GM10248 (cell line): ENCODE data around the gene MICAL3.

Experiments used
- CTCF ChIA-PET: fragments of 300-600 bp; sonication (Branson Sonifier 250); formaldehyde crosslinking; extraction: SDS; loops from one replicate; lab custom pipeline; 2021; ENCODE audit warnings: antibody characterized with exemption; lab: Yijun Ruan, JAX
- POLR2A ChIA-PET: fragments of 350-650 bp; sonication (Branson Sonifier 250); formaldehyde crosslinking; extraction: SDS; loops from one replicate; lab custom pipeline; 2020; ENCODE audit warnings: antibody characterized with exemption; lab: Yijun Ruan, JAX
- DNase-seq: peaks from one replicate; pipeline ENCODE4 v3.0.0; 2012; ENCODE audit errors: extremely low spot score
- CTCF ChIP-seq: IDR thresholded peaks from 2 replicates; pipeline ENCODE4 v1.5.1; 2012; ENCODE audit warnings: mild to moderate bottlenecking, low read depth; ENCODE audit errors: extremely low read depth, missing control alignments, control extremely low read depth

The MICAL3 gene

DNA sequence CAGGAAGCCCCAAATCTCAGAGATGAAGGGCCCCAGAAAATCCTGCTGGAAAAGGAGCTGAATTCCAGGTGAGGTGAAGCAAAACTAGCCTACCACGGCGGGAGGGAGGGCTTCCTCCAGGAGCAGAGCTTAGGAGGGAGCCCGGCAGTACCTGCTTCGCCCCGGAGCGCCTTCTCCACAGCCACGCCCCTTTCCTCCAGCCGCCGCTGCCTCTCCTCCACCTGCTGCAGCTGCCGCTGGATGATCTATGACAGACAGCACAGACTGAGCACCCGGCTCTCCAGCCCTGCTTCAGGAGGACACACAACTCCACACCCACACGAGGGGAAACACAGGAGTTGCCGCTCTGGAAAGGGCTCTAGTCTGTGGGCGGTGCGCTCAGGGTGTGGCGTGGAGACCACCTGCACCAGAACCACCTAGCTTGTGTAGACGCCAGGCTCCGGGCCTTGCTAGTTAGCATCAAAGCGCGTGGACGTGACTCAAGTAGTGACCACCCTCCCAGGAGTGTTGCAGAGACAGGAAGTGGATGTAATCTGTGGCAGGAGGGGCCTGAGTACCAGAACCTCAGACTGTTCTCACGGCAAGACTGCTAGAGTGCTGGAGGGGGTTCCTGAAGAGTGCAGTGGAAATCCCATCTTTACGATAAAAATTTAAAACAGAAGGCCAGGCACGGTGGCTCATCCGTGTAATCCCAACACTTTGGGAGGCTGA is 215.5 kb downstream of the MICAL3 start:
- CTCF ChIA-PET: interaction anchor here (0.8 to 1.7 kb wide), 3 partner anchors 11 to 24 kb away, joined by 3 to 4 read pairs (median 3); no protein-coding TSS in a partner anchor
- DNase-seq: no peak
- TF ChIP-seq CTCF: no peak
- POLR2A ChIA-PET: no interaction called here

- POLR2A ChIA-PET: no interaction called here
- no peak for DNase-seq
- TF ChIP-seq CTCF: no peak
- CTCF ChIA-PET: interaction anchor here (1.3 kb wide), 1 partner anchor 22 kb away, joined by 4 read pairs; no protein-coding TSS in a partner anchor
Observed at GRCh38 chr22:17807578-17808410, 216.6 kb downstream of the MICAL3 start.

DNA sequence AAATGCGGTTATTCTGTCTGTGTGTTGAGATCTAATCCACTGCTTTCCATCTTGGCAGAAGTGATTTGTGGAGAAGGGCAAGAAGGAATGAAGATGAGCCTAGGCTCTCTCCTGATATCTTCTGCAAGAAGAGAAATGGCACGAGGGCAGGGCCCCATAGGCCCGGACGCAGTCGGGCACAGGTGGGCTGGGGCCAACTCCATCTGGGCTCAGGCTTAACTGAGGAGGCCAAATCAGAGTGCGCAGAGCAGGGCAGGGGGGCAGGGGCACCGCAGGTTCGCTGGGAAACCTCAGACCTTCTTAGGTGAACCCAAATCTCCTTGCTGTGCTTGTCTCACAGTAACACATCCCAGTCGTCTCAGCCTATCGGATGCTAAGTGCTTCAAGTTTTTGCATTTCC is 217.3 kb downstream of the MICAL3 start:
- CTCF ChIA-PET: no interaction called here
- DNase-seq: no peak
- TF ChIP-seq CTCF: no peak
- POLR2A ChIA-PET: no interaction called here

DNA sequence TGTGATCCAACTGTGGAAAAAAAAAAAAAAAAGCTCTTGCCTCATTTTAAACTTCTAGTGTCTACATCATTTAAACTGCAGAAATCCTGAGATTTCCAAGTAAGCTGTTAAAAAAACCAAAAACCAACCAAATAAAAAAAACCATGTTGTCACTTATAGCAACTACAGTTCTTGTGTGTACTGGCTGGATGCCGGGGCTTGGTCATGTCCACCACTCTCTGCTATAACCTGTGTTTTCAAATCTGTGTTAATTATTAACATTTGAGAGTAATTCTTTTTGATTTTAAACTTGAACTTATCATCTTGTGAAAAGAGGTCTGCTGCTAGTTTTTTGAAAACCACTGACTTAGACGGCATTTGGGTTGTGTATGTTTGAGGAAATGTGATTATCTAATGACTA is 217.9 kb downstream of the MICAL3 start:
- ChIA-PET CTCF (interaction anchor here (1.7 kb wide), 1 partner anchor 18 kb away, joined by 4 read pairs; no protein-coding TSS in a partner anchor), POLR2A (no interaction called here)
- DNase-seq: no peak
- no peak for TF ChIP-seq CTCF

- CTCF ChIA-PET: interaction anchor here (1.3 kb wide), 1 partner anchor 272 kb away, joined by 4 read pairs; no protein-coding TSS in a partner anchor
- POLR2A ChIA-PET: no interaction called here
- TF ChIP-seq CTCF: no peak
- no peak for DNase-seq
Observed at GRCh38 chr22:17804331-17805080, 219.9 kb downstream of the MICAL3 start.
